ENCODE measurements around the gene SLC17A5.
"Not testable (repeated sequence)": the region's sequence is repeated elsewhere in the genome, so short reads cannot be mapped to it uniquely, and the experiment has no call there.

The SLC17A5 gene

DNA sequence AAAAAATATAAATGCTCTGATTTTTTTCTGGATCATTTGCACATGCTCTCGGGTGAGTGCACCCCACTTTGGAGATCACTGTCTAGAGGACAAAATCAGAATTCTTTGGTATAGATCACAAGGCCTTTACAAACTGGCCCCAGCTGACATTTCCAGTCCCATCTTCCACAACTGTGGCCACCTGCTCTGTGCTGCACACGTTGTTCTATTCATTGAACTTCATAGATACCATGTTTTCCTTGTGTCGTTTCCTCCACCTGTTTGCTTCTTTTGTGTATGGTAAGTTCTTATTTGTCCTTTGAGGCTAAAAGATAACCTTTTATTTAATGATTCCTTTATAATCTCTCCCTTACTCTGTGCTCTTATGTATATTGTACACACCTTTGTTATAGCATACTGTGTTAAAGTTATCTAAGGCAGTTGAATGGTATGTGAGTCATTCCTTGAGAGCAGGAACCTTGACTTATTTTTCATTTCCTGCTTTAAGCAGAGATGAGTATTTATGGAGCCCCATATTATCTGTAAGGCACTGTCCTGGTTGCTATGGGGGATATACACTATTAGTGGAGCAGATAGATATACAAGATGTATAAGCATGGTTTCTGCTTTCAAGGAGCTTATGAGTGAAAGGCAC lies 12.0 kb upstream of the SLC17A5 start:
- no peak for DNase-seq

DNA sequence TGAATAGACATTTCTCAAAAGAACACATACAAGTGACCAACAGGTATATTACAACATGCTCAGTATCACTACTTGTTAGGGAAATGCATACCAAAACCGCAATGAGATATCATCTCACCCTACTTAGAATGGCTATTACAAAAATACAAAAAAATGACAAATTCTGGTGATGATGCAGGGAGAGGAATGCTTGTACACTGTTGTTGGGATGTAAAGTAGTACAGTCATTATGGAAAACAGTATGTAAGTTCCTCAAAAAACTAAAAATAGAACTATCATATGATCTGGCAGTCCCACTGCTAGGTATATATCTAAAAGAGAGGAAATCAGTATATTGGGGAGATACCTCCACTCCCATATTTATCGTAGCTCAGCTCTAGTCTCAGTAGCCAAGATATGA lies 10.9 kb upstream of the SLC17A5 start:
- no peak for DNase-seq

GRCh38 chr6:73657201-73657600 lies 3.4 kb upstream of the SLC17A5 start:
- no peak for DNase-seq

DNA sequence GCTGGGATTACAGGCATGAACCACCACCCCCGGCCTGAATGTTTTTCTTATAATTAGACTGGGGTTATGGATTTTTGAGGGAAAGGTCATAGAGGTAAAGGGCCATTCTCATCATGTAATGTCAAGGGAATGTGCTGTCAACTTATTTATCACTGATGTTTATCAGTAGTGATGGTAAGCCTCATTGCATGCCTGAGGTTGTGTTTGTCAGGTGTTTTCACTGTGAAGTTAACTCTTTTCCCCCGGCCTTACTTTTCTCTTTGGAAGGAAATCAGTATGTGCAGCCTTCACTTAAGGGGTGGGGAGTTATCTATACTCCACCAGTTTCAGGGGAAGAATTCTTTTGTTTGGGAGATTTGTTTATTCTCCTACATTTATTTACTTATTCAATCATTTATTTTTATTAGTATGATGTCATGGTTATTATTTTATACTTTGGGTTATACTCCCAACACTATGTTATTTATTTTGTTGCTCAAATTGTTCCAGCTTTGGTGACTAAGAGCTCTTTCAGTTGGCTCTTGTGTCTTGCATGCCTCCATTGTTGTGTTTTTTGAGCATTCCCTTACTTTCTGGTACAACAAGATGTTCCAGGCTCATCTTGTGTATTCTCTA lies 2.8 kb upstream of the SLC17A5 start:
- no peak for DNase-seq

DNA sequence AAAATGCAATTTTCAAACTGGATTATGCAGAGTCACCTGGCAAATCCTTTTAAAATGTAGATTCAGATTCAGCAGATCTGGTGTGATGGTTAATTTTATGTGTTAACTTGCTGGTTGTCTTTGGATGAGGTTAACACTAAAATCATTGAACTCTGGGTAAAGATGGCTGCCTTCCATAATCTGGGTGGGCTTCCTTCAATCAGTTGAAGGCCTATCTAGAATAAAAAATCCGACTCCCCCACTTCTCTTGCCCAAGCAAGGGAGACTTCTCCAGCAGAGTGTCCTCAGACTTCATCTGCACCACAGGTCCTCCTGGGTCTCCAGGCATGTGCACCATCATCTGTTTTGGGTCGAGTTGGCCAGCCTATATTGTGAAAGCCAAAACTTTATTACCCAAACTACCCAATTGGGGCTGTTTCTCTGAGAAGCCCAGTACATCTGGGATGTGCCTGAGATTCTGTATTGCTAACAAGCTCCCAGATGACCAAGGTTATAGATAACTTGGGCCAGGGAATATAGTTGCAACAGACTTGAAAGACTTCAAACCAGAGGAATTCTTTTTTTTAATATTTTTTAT lies 1.6 kb upstream of the SLC17A5 start:
- no peak for DNase-seq

- DNase-seq: peak; percentile 74
Measured at GRCh38 chr6:73652637-73653570, 888 bp downstream of the SLC17A5 start.

DNA sequence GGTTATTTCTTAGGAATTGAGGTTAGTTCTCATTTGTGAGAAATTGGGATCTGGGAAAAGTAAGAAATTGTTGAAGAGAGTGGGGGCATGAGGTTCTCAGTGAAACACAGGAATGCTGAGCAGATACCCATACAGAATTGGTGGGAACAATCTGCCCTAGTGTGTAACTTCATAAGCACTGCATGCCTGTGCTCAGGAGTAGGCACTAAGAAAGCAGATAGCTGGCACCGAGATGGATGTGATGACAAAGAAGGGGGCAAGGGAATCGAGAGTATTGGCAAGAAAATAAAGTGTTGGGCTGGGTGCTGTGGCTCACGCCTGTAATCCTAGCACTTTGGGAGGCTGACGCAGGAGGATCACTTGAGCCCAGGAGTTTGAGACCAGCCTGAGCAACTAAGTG lies 4.0 kb downstream of the SLC17A5 start:
- DNase-seq: no peak

DNA sequence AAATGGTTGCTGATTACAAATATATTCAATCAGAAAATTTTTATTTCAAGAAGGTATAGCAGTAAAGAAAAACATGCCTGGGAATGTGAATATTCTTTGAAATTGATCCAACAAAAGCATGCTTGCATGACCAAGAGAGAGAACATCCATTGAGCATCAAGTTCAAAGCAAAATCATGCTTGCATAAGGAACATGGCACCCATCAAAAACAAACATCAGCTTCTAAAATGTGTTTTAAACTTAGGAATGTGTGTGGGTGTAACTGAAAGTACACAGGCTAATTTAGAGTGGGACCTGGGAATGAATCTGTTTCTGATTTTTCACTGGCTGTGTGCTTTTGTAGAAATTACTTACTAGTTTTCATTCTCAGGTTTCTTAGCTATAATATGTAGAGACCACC lies 5.6 kb downstream of the SLC17A5 start:
- no peak for DNase-seq

DNA sequence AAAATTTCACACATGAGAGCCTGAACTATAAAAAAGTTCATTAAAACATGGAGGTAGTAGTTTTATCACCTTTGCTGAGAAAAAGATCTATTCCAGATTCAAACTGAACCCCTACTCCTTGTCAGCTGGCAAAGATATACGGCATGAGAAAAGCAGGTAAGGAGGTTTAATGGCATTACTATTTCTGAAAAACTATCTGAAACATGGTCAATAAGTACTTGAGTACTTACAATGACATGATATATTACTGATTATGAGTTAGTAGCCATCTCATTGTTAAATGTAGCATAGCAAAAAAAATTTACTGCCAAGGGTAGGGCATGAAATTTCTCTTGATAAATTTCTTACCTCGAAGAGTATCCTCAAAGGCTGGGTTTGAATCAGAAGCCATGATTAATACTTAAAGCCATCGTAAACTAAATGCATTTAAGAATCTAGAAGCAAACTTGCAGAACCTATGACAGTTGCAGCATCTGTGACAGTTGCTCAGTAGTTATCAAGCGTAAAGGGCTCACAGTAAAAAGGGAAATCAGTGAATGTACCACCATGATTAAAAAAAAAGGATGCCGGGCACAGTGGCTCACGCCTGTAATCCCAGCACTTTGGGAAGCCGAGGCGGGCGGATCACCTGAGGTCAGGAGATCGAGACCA lies 8.7 kb downstream of the SLC17A5 start:
- DNase-seq: no peak

GRCh38 chr6:73644030-73644429 lies 9.8 kb downstream of the SLC17A5 start:
- no peak for DNase-seq

GRCh38 chr6:73642530-73642929 lies 11.3 kb downstream of the SLC17A5 start:
- no peak for DNase-seq

GRCh38 chr6:73640179-73640750 lies 13.5 kb downstream of the SLC17A5 start:
- DNase-seq: no peak

DNA sequence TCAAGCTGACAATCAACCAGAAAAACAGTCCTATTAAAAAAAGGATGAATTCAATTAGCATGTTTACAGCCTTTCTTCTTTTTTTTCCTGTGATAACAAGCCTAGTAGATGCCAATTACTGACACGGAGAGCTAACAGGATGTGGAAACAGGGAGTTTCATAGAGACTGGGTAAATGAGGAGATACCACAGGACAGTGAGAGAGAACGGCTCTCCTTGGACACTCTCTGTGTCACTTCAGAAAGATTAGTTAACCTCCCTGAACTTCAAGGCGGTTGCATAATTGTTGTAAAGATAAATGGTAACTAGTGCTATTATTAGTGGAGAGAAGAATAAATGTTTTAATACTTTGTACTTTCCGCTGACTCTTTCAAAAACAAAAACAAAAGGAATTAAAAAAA lies 14.8 kb downstream of the SLC17A5 start:
- DNase-seq: no peak

- no peak for DNase-seq
Measured at GRCh38 chr6:73637404-73637803, 16.4 kb downstream of the SLC17A5 start.

DNA sequence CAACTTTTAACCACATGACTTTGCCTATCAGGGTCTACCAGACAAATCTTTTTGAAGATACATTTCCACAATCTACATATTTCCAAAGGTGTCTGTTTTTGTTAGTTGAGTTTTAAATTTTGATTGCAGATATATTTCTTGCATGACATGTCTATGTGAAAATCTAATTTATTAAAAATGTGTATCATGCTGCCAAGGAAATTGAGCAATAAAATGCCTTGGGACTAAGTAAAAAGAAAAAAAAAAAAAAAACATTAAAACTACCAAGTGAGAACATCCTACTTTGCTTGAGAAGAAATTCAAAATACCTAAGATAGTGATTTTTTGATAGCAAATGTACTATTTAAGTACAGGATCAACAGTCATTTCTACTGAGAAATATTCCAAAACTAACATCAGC lies 17.7 kb downstream of the SLC17A5 start:
- DNase-seq: no peak

DNA sequence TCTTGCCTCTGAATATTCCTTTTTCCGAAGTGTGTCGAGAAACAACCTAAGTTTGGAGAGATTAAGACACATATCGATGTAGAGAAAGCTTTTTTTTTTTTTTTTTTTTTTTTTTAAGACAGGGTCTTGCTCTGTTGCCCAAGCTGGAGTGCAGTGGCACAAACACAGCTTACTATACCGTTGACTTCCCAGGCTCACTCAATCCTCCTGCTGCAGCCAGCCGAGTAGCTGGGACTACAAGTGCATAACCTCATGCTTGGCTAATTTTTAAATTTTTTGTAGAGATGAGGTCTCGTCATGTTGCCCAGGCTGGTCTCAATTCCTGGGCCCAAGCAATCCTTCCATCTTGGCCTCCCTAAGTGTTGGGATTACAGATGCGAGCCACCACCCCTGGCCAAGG lies 21.4 kb downstream of the SLC17A5 start:
- DNase-seq: no peak

GRCh38 chr6:73631849-73632248 lies 21.9 kb downstream of the SLC17A5 start:
- DNase-seq: no peak

GRCh38 chr6:73630401-73630800 lies 23.4 kb downstream of the SLC17A5 start:
- no peak for DNase-seq

DNA sequence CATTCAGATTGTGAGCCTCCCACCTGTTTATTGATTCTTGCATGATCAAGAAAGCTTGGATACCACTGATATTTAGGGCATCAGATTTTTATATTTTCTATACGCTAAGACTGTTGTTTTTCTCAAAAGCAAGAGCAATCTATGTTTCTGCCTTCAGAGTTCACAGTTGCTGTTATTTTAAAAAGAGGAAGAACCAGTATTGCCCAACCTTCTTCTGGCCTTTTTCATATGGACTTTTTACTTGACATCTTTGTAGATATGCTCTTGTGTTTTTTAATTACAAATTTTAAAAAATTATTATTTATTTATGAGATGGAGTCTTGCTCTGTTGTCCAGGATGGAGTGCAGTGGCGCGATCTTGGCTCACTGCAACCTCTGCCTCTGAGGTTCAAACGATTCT lies 28.9 kb downstream of the SLC17A5 start:
- DNase-seq: no peak

DNA sequence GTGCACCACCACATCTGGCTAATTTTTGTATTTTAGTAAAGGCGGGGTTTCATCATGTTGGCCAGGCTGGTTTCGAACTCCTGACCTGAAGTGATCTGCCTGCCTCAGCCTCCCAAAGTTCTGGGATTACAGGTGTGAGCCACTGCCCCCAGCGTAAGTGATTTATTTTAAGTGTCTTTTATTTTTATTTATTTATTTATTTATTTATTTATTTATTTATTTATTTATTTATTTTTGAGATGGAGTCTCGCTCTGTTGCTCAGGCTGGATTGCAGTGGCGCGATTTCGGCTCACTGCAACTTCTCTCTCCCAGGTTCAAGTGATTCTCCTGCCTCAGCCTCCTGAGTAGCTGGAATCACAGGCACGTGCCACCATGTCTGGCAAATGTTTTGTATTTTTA lies 30.3 kb downstream of the SLC17A5 start:
- DNase-seq: not testable (repeated sequence)

DNA sequence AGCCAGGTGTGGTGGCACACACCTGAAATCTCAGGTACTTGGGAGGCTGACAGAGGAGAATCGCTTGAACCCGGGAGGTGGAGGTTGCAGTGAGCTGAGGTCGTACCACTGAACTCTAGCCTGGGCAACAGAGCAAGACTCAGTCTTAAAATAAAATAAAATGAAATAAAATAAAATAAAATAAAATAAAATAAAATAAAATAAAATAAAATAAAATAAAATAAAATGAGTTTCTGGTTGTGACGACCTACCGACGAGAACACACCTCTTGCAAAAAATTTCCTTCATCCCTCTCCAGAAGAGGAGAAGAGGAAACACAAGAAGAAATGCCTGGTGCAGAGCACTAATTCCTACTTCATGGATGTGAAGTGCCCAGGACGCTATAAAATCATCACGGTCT lies 35.7 kb downstream of the SLC17A5 start:
- not testable (repeated sequence) for DNase-seq

DNA sequence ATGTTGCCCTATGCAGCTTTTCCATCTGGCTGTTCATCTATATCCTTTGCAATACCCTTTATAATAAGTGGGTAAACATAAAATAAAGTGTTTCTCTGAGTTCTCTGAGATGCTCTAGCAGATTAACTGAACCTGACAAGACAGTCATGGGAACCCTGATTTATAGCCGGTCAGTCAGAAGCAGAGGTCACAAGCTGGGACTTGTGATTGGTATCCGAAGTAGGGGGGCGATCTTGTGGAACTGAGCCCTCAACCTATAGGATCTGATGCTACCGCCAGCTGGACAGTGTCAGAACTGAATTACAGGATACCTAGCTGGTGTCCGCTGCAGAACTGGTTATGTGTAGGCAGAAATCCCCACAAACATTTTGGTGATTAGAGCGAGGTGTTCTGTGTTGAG lies 39.0 kb downstream of the SLC17A5 start:
- DNase-seq: no peak

All from CD4-positive, alpha-beta T cell treated with Interleukin-17A for 4 hours (primary cell).